GM13976 (cell line): ENCODE measurements around the gene JAGN1.
"Not testable (repeated sequence)": the region's sequence is repeated elsewhere in the genome, so short reads cannot be mapped to it uniquely, and the experiment has no call there.

Source experiments
- DNase-seq: peaks from one replicate; pipeline ENCODE4 v3.0.0; 2012; ENCODE audit warnings: low spot score
- in situ Hi-C: fragments of 300-500 bp; cut with MboI; formaldehyde crosslinking; loops from one replicate; pipeline ENCODE4 v1.12.0; 2022; ENCODE audit warnings: low sequenced_read_pairs, mixed read lengths, inconsistent platforms; ENCODE audit not compliant: unreplicated experiment
- TF ChIP-seq, protein P1 (sequence below): IDR thresholded peaks from 2 replicates; pipeline ENCODE4 v1.5.1; 2012; ENCODE audit warnings: borderline replicate concordance, mild to moderate bottlenecking; ENCODE audit not compliant: insufficient read depth; ENCODE audit errors: extremely low read depth, missing control alignments, control extremely low read depth

The JAGN1 gene

DNA sequence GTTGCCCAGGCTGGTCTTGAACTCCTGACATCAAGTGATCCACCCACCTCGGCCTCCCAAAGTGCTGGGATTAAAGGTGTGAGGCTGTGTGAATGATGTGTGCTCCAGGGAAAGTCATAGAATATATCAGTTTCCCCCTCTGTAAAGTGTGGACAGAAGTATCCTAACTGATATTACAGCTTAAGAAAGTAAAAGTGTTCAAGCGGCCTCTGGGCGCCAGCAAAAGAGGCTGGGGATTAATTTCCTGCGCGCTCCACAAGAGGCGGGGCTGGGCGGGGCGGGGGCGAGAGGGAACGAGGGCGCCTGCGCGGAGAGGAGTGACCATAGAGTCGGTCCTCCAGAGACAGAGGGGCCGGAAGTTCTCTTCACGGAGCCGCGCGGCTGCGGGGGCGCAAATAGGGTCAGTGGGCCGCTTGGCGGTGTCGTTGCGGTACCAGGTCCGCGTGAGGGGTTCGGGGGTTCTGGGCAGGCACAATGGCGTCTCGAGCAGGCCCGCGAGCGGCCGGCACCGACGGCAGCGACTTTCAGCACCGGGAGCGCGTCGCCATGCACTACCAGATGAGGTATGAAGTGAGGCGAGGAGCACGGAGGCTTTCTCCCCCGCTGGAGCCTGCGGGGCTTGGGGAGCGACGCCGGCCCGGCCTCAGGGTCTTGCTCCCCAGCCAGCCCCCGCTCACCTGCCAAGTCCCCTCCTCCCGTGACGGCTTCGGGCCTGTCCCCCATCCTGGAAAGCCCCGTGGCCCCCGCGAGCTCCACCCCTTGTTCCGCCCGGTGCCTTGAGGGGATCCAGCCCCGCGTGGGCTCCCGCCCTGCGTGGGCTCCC, at the start of gene JAGN1:
Gene JAGN1, plus strand, starts transcription at position 362 of the 823 bp plus-strand sequence. Its CDS starts 113 bp downstream, at position 475.
- in situ Hi-C loops = no loop called here
- peak; percentile 96 for DNase-seq
- TF ChIP-seq, protein P1, sequence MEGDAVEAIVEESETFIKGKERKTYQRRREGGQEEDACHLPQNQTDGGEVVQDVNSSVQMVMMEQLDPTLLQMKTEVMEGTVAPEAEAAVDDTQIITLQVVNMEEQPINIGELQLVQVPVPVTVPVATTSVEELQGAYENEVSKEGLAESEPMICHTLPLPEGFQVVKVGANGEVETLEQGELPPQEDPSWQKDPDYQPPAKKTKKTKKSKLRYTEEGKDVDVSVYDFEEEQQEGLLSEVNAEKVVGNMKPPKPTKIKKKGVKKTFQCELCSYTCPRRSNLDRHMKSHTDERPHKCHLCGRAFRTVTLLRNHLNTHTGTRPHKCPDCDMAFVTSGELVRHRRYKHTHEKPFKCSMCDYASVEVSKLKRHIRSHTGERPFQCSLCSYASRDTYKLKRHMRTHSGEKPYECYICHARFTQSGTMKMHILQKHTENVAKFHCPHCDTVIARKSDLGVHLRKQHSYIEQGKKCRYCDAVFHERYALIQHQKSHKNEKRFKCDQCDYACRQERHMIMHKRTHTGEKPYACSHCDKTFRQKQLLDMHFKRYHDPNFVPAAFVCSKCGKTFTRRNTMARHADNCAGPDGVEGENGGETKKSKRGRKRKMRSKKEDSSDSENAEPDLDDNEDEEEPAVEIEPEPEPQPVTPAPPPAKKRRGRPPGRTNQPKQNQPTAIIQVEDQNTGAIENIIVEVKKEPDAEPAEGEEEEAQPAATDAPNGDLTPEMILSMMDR = peak; percentile 1

DNA sequence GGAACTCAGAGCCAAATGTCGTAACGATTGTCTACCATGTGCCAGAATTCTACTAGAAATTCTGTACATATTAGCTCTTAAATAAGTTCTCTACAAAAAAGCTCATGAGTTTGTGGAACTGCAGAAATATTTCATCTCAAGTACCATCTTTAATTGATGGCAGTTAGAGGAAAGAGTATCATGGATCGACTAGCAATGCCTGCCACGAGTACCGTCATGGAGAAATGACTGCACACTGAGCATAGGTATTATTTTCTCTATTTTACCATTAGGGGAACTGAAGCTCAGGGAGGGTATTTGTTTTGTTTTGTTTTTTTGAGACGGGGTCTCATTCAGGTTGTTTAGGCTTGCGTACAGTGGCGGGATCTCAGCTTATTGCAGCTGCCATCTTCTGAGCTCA, 49.4 kb upstream of the JAGN1 start:
- in situ Hi-C loops = no loop called here
- no peak for DNase-seq
- TF ChIP-seq, protein P1 = no peak

DNA sequence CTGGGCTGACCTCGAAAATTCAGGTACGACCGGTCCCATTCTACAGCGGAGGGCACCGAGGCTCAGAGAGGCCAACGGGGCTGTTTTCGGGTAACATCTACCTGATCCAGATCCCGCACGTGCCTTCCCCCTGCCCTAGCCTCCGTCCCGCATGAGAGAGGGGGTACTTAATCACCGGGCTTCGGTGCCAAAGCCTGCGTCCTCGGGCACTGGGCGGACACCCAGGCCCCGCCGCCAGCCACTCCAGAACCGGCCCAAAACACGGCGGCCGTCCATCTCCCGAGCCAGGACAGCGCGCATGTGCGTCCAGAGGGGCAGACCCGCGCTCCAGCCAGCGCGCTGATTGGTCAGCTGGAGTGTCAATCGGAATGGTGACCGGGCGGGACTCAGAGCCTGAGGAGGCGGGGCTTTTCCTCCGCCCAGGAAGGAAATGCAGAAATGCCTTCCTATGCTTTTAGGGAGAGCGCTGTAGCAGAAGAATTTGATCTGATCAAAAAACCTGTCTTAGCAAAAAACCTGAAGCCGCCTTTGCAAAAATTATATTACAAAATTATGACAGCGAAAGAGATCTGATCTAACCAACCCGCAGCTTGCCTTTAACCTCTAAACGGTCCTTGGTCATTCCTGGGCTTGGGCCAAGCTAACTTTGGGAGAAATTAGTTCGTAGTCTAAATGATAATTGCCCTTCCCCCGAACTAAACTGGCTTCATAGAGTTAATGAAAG, 46.5 kb upstream of the JAGN1 start, which contains the start of gene RPUSD3:
Gene RPUSD3, minus strand, starts transcription at position 294 of the 724 bp plus-strand sequence. Its CDS starts 18 bp downstream, at position 276.
- TF ChIP-seq, protein P1 = no peak
- DNase-seq = peak; percentile 100
- in situ Hi-C loops = no loop called here

DNA sequence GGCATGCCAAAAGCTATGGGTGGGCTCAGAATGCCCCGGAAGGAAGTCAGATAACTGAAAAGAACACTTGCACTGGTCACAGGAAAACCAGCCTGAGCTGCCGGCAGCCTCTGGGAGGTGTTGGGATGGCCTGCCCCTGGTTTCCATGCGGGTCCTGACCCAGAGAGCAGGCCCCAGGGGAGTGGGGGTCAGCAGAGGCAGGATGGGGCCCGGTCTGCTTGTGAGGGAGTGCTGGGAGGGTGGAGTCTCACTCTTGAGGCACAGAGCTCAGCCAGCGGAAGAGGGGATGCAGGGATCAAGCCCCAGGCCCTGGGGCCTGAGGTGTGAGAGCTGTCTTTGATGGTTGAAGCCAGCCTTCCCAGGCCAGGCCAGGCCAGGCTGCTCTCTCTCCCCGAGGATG, 44.2 kb upstream of the JAGN1 start:
- in situ Hi-C loops = no loop called here
- TF ChIP-seq, protein P1 = no peak
- no peak for DNase-seq

DNA sequence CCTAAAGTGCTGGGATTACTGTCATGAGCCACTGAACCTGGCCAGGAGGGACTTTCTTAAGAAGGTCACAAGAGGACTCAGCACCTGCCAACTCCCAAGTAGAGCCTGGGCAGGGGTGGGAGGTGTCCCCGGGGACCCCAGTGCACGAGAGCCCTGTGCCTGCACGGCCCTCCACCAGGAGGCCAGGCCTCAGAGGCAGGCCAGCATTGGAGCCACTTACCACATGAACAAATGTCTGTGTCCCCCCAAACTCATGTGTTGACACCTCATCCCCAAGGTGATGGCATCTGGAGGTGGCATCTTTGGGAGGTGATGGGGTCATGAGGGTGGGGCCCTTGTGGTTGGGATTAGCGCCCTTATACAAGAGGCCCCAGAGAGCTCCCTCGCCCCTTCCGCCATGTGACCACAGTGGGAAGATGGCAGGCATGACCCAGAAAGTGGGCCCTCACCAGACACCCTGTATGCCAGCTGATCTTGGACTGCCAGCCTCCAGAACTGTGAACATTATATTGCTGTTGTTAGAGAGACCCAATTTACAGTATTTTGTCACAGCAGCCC, 43.4 kb upstream of the JAGN1 start:
- in situ Hi-C loops = no loop called here
- TF ChIP-seq, protein P1 = no peak
- no peak for DNase-seq

DNA sequence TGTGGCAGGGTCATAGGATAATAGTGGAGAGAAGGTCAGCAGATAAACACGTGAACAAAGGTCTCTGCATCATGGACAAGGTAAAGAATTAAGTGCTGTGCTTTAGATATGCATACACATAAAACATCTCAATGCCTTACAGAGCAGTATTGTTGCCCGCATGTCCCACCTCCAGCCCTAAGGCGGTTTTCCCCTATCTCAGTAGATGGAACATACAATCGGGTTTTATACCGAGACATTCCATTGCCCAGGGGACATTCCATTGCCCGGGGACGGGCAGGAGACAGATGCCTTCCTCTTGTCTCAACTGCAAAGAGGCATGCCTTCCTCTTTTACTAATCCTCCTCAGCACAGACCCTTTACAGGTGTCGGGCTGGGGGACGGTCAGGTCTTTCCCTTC, 42.5 kb upstream of the JAGN1 start:
- in situ Hi-C loops, DNase-seq: not testable (repeated sequence)
